Mononuclear cell (primary cell): ENCODE results near the gene XXYLT1. TPM values are rescaled to one million over a fixed set of nuclear protein-coding genes. Genes with fewer than 3 reads are reported as not detected.

Source experiments
- H3K27me3 ChIP-seq: 2 replicates; pipeline ENCODE4 v1.6.0; 2011; ENCODE audit warnings: low read length, control low read depth; ENCODE audit not compliant: insufficient read depth
- H3K4me1 ChIP-seq: 2 replicates; pipeline ENCODE4 v1.5.1; 2011; ENCODE audit warnings: mild to moderate bottlenecking, low read length, control low read depth; ENCODE audit not compliant: insufficient read depth
- H3K4me3 ChIP-seq: 2 replicates; pipeline ENCODE4 v1.5.1; 2011; ENCODE audit warnings: mild to moderate bottlenecking, low read length, moderate library complexity
- H3K9me3 ChIP-seq: 2 replicates; pipeline ENCODE4 v1.5.1; 2011; ENCODE audit warnings: low read depth, mild to moderate bottlenecking, control low read depth, low read length
- total RNA-seq: library from RNA; depleted of rRNA; stranded (reverse); fragments of >200 nt; gene quantifications from one replicate; pipeline ENCODE4 v1.2.3, GENCODE V29; 2012

Gene XXYLT1
- total RNA-seq, 1 donor: 9.0 TPM

DNA sequence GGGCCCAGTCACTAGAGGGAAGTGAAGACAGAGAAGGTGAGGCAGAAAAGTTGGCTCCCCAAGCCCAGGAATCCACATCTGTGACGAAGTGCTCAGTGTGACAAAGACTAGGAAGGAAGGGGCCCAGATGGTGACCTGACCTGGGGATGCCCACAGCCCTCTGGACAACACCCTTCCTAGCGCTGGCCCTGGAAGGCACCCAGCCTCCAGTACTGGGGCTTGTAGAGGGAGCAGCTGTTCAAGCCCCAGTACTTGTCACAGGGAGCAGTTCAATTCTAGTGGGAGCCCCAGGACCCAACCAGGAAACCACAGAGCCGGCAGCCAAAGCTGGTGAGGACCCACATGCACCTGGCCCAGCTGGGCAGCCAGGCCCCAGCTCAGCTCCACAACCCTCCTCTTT is 190.8 kb downstream of the XXYLT1 start:
- Histone ChIP-seq H3K9me3 (no peaks in the 10 kb centered on the region), H3K27me3 (no peaks in the 10 kb centered on the region), H3K4me3 (no peak overlapping the region), H3K4me1 (peaks cover 22% of the 10 kb centered on the region)

DNA sequence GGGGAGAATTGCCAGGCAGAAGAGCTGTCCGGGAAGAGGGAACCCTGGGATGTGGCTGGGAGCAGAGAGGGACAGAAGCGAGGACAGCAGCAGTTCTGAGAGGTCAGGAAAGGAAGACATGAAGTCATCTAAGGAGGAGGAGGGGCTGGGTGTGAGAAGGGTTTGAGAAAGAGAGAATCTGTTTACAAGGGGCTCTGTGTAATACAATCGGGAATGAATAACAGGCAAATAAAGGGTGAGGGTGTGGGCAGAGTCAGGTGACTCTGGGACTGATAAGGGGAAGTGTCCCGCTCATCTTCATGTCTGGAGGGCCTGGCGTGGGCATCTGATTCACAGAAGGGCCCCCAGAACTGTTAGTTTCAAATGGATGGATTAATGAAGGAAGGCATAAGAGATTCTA is 191.3 kb downstream of the XXYLT1 start:
- no peak overlapping the region for H3K4me3 ChIP-seq

DNA sequence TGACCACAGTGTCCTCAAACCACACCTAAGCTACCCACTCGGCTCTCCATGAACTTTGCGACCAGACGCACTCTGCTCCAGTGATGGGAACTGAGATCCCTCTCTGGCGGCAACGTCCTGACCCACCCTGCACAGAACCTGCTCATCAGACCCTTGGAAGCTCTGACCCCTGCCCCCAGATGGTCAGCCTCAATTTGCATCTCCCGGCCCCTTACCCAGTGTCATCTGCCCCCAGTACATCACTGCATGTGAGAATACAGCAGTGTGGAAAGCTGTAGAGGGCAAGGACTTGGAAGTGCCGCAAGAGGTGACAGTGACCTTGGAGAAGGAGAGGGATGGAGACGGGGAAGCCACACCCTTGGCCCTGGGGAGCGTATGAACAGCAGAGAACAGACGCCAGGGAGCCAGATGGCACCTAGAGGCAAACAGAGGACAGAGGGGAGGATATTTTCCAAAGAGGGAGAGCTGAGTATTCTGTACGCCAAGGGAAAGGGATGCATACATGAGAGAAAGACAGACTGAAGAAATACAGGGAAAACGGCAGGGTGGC is 192.0 kb downstream of the XXYLT1 start:
- peaks cover 22% of the 10 kb centered on the region for H3K4me1 ChIP-seq
- no peaks in the 10 kb centered on the region for H3K9me3 ChIP-seq
- no peak overlapping the region for H3K4me3 ChIP-seq
- H3K27me3 ChIP-seq: no peaks in the 10 kb centered on the region

More for the DNA sequence above, 191.3 kb downstream of the XXYLT1 start:
- Histone ChIP-seq H3K4me1 (peaks cover 22% of the 10 kb centered on the region), H3K9me3 (no peaks in the 10 kb centered on the region), H3K27me3 (no peaks in the 10 kb centered on the region)

DNA sequence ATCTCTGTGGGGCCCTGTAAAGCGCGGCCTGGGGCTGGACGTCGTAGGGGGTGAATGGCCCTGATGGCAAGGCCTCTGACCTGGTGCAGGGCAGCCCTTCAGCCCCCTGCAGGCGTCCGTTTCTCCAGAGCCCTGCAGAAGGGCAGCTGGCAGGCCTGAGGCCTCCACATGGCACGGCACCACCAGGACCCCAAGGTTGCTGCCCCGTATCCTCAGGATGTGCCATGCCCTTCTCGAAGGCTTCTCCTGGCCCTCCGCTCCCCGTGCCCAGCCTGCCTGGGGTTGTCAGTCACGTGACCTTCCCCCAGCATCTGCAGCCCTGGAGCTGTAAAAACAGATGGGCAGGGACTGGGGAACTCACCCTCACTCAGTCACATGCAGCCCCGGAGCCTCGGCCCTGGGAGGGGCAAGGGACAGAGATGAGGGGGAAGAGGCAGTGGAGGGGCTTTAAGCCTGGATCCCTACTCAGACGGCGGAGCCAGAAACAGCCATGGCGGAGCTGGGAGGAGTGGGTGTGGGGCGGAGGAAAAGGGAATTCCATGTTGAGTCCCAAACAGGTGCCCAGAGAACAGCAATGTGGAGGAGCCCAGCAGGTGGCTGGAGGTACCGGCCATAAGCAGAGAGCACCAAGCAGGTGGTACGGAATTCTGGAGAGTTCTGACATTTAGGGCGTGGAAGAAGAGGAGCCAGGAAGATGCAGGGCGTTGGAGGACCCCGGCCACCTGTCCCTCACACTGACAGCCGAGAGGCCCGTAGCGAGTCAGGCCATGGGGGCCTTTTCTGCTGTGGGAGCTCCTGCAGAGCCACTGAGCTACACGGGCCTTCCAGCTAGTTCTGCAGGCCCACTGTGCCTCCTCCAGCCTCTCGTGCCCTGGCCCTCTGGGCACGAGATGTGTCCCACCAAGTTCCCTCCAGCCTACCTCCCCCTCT is 193.1 kb downstream of the XXYLT1 start:
- Histone ChIP-seq H3K27me3 (no peaks in the 10 kb centered on the region), H3K9me3 (no peaks in the 10 kb centered on the region), H3K4me1 (peaks cover 22% of the 10 kb centered on the region), H3K4me3 (no peak overlapping the region)

DNA sequence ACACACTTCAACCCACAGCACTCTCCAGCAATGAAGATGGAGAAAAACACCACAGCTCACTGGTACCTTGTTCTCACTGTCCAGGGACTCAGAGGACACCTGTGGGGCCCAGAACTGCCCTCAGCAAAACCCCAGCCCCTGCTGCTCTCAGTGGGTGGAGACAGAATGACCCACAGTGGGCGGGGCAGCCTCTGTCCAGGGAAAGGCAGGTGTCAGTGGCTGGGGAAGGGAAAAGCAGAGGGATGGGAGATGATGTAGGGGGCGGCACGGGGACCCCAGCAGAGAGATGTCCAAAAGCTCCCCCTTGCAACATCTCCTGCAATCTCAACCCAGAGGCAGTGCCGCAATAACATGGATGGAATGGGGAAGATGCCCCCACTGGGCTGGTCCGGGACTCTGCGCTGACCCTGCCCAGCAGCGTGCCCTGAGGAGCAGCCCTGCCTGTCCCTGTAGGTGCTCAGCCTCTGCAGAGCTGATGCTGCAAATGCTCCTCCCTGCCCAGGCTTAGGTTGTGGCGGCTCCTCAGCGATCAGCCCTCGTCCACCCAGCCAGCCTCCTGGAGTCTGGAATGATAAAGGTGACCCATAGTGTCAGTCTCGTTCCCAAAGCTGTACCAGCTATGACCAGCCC is 193.9 kb downstream of the XXYLT1 start:
- peaks cover 22% of the 10 kb centered on the region for H3K4me1 ChIP-seq
- no peaks in the 10 kb centered on the region for H3K27me3 ChIP-seq
- no peaks in the 10 kb centered on the region for H3K9me3 ChIP-seq
- H3K4me3 ChIP-seq: no peak overlapping the region

- H3K27me3 ChIP-seq: no peaks in the 10 kb centered on the region
- H3K9me3 ChIP-seq: no peaks in the 10 kb centered on the region
- H3K4me1 ChIP-seq: peaks cover 22% of the 10 kb centered on the region
- H3K4me3 ChIP-seq: no peak overlapping the region
These were observed 194.8 kb downstream of the XXYLT1 start for GRCh38 chr3:195075941-195076875.

GRCh38 chr3:195075199-195075940 is 195.6 kb downstream of the XXYLT1 start:
- H3K4me3 ChIP-seq: no peak overlapping the region
- H3K27me3 ChIP-seq: no peaks in the 10 kb centered on the region
- no peaks in the 10 kb centered on the region for H3K9me3 ChIP-seq
- peaks cover 17% of the 10 kb centered on the region for H3K4me1 ChIP-seq

DNA sequence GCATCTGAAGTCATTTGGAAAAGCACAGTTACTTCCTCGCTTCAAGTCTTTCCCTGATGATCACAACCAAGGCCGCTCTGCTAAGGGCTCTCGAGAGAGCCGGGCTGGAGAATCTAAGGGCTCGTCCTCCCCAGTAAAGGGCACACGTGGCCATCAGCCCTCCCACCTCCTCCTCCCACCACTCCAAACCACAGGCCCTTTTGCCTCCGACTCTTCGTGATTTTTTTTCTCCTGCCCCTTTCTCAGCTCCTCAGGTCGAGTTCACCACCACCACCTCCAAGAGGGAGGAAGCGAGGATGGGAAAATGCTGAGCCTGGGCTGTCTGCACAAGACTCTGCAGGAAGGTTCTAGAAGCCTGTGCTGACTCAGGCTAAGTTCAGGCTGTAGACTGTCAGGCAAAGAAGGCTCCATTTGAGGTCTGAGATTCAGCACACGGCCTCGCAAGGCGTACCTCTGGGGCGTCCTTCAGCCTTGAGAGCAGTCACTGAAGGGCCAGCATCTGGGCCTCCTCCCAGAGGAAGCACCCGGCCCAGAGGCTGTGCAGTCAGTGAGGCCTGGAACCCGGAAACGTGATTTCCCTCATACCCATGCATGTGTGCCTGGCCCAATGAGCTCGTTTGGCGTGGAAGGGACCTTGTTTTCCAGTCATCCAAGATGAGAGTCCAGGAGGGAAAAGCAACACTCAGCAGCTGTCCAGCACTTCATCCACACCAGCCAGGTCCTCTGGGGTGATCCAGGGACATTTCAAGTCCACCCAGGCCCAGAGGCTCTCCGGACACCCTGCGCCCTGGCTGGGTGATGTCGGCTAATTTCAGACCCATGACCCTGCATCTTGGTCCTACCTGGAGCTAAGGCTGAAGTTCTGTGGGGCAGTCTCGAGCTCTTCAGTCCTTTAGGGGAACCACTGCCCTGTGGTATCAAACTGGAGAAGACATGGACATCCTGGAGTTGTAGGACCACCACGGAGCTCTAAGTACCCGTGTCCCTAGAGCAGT is 196.8 kb downstream of the XXYLT1 start:
- Histone ChIP-seq H3K27me3 (no peaks in the 10 kb centered on the region), H3K4me1 (peaks cover 5% of the 10 kb centered on the region), H3K9me3 (no peaks in the 10 kb centered on the region), H3K4me3 (no peak overlapping the region)

DNA sequence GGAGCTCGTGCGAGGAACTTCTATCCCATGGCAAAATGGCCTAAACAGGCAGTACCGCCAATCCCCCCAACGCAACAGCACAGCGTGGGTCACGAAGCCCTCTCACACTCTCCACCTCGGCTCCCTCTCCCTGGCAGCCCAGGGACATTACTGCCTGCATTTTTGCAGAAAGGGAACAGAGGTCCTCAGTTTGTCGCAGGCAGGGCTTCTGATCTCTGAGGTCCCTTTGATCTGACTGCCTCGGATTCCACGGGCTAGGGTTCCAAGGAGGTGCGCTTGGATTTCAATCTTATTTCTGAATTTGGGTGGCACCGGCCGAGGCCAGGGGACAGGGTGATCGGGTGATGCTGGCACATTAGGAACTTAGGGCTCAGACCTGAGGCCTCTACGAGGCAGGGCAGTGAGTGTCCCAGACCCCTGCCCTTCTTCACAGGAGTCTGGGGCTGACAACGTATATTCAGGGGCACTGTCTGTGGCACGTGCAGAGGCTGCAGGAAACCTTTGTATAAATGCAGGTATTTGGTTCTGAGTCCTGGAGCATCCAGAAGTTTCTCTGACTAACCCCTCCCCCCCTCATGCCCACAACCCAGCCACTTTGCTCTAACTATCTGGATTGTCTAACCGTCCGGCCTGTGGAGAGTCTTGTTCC is 197.9 kb downstream of the XXYLT1 start:
- H3K9me3 ChIP-seq: no peaks in the 10 kb centered on the region
- no peaks in the 10 kb centered on the region for H3K27me3 ChIP-seq
- H3K4me3 ChIP-seq: no peak overlapping the region
- peaks cover 4% of the 10 kb centered on the region for H3K4me1 ChIP-seq

DNA sequence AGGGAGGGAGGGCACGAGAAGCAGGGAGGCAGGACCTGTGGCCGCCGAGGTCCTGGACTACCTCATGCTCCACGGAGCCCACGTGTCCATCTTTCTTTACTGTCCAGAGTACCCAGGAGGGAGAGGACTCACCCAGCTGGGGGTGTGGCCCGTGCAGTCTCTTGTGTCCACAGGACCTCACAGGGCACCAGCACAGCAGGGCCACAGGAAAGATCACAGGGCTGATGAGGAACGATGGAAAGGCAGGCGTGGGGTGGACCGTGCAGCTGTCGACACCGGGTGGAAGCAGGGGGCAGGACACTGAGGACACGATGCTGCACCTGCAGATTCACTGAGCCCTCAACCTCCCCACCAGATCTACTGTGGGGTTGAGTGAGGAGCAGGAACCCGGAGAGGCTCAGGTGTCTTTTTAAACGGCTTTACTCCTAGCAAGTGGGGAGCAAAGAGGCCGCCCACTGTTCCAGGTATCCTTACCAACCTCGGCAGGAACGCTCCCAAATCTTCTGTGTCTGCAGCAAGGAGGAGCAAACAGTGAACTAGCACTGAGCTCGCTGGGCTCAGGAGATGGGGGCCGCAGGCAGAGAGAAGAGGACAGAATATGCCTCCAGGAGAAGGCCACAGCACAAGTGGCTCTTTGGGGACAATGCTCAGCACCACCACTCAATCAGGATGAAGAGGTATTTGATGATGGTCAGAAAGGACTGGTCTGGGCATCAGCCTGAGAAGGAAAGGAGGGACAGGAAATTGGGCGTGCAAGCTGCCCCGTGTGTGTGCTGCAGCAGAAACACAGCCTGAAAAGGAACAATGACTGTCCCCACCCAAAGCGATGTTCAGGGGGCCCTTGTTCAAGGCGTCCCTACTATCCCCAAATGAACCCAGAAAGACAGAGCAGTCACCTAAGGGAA is 198.8 kb downstream of the XXYLT1 start:
- no peaks in the 10 kb centered on the region for H3K27me3 ChIP-seq
- no peaks in the 10 kb centered on the region for H3K9me3 ChIP-seq
- peaks cover 4% of the 10 kb centered on the region for H3K4me1 ChIP-seq
- H3K4me3 ChIP-seq: no peak overlapping the region

GRCh38 chr3:195071011-195071728 is 199.8 kb downstream of the XXYLT1 start:
- H3K27me3 ChIP-seq: no peaks in the 10 kb centered on the region
- H3K4me3 ChIP-seq: no peak overlapping the region
- H3K4me1 ChIP-seq: peaks cover 4% of the 10 kb centered on the region
- H3K9me3 ChIP-seq: no peaks in the 10 kb centered on the region
